ENCODE data around the gene ALG12. TPM values are rescaled to one million over a fixed set of nuclear protein-coding genes. Genes with fewer than 3 reads are reported as not detected.

ALG12 gene
- total and polyA plus RNA-seq, 5 donors from 2014 or later = 12.6 to 18.1 (median 15.5) TPM

DNA sequence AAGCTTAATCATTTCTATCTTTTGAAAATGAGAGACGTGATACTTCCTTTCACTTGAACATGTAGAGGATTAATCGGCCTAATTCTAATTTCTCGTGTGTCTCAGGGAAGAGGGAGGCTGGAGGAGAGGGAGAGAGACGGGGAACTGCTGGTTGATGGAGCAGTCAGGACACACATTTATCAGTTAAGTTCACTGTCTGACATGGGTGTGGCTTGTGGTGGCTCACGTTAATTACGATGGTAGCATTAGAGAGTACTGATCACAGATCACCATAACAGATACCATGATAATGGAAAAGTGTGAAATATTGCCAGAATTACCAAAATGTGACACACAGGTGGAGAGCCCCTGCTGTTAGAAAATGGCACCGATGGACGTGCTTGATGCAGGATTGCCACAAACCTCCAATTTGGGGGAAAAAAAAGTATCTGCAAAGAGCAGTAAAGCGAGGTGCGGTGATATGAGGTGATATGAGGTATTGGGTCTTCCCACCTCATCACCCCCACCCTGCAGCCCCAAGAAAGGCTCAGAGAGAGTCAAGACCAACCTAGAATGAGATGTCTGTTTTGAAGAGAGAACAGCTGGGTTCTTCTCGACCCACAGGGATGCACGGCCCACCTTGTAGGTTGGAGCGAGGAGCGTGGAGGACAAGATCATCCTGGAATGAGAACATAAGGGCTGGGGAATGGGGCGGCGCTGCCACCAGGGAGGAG lies 44.9 kb downstream of the ALG12 start:
- no peak overlapping the region for H3K27ac ChIP-seq (ENCODE audit: insufficient read depth, low read length, poor library complexity, severe bottlenecking)
- Mint-ChIP-seq H3K4me3 (peak overlapping the region in 1 of 4 donors; percentile 33), H3K36me3 (peaks cover 46% of the 10 kb centered on the region), H3K9me3 (peaks cover 0 to 7% (median 4%) of the 10 kb centered on the region in 7 donors), H3K27ac (peak overlapping the region in 2 of 3 donors; percentile 10 to 71), H3K4me1 (peaks cover 25 to 60% (median 45%) of the 10 kb centered on the region in 4 donors), H3K27me3 (peaks cover 11% of the 10 kb centered on the region)
- ATAC-seq (ENCODE audit: low read depth in 2 of 2) (no peak), DNase-seq (no peak)
- H3K4me1 ChIP-seq (ENCODE audit: control insufficient read depth, insufficient read depth, low read length, poor library complexity, severe bottlenecking) = peaks cover 13% of the 10 kb centered on the region
- no peaks in the 10 kb centered on the region for H3K27me3 ChIP-seq (ENCODE audit: control insufficient read depth, insufficient read depth, low read length)
- peaks cover 5% of the 10 kb centered on the region for H3K36me3 ChIP-seq (ENCODE audit: control insufficient read depth, insufficient read depth, low read length)
- H3K9me3 ChIP-seq (ENCODE audit: control insufficient read depth in 2 of 2, low read length in 2 of 2) = peaks cover 0 to 2% of the 10 kb centered on the region in 2 experiments
- no peak overlapping the region for H3K4me3 ChIP-seq (ENCODE audit: low read depth, low read length)

DNA sequence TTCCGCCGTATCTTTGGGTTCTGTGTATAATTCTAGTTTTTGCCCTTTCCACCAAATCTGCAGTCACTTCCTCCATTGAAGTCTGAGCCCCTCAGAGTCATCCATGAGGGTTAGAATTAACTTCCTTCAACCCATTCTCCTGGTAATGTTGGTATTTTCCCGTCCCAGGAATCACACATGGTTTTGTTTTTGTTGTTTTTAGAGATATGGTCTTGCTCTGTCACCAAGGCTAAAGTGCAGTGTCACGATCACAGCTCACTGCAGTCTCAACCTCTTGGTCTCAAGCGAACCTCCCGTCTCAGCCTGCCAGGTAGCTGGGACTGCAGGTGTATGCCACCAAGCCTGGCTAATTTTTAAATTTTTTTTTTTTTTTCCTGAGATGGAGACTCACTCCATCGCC lies 45.9 kb downstream of the ALG12 start:
- Mint-ChIP-seq H3K27me3 (peaks cover 11% of the 10 kb centered on the region), H3K4me1 (peaks cover 35 to 66% (median 50%) of the 10 kb centered on the region in 4 donors), H3K36me3 (peaks cover 45% of the 10 kb centered on the region), H3K4me3 (peak overlapping the region in 1 of 4 donors; percentile 57), H3K9me3 (peaks cover 0 to 9% (median 4%) of the 10 kb centered on the region in 7 donors), H3K27ac (peak overlapping the region in 1 of 3 donors; percentile 54)
- H3K4me1 ChIP-seq (ENCODE audit: control insufficient read depth, insufficient read depth, low read length, poor library complexity, severe bottlenecking) = peaks cover 24% of the 10 kb centered on the region
- no peak overlapping the region for H3K4me3 ChIP-seq (ENCODE audit: low read depth, low read length)
- H3K9me3 ChIP-seq (ENCODE audit: control insufficient read depth in 2 of 2, low read length in 2 of 2) = peaks cover 0 to 2% of the 10 kb centered on the region in 2 experiments
- no peak for DNase-seq
- H3K27me3 ChIP-seq (ENCODE audit: control insufficient read depth, insufficient read depth, low read length) = no peaks in the 10 kb centered on the region
- no peak for ATAC-seq (ENCODE audit: low read depth in 2 of 2)
- no peak overlapping the region for H3K27ac ChIP-seq (ENCODE audit: insufficient read depth, low read length, poor library complexity, severe bottlenecking)
- no peaks in the 10 kb centered on the region for H3K36me3 ChIP-seq (ENCODE audit: control insufficient read depth, insufficient read depth, low read length)

DNA sequence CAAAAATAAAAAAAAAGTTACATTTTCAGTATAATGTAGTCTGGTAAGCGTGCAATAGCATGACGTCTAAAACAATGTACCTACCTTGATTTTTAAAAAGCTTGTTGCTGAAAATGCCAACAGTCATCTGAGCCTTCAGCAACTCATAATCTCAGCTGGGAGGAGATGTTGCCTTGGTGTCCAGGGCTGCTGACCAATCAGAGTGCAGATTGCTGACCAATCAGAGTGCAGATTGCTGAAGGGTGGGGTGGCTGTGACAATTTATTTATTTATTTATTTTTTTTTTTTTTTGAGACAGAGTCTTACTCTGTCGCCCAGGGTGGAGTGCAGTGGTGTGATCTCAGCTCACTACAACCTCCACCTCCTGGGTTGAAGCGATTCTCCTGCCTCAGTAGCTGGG lies 46.8 kb downstream of the ALG12 start:
- Histone ChIP-seq H3K36me3 (ENCODE audit: control insufficient read depth, insufficient read depth, low read length) (no peaks in the 10 kb centered on the region), H3K4me1 (ENCODE audit: control insufficient read depth, insufficient read depth, low read length, poor library complexity, severe bottlenecking) (peaks cover 27% of the 10 kb centered on the region), H3K27me3 (ENCODE audit: control insufficient read depth, insufficient read depth, low read length) (no peaks in the 10 kb centered on the region), H3K4me3 (ENCODE audit: low read depth, low read length) (no peak overlapping the region), H3K27ac (ENCODE audit: insufficient read depth, low read length, poor library complexity, severe bottlenecking) (no peak overlapping the region), H3K9me3 (ENCODE audit: control insufficient read depth in 2 of 2, low read length in 2 of 2) (peaks cover 1 to 4% of the 10 kb centered on the region in 2 experiments)
- no peak overlapping the region for H3K4me3 Mint-ChIP-seq
- peaks cover 11% of the 10 kb centered on the region for H3K27me3 Mint-ChIP-seq
- DNase-seq (no peak), ATAC-seq (ENCODE audit: low read depth in 2 of 2) (no peak)
- H3K4me1 Mint-ChIP-seq = peaks cover 41 to 74% (median 55%) of the 10 kb centered on the region in 4 donors
- H3K9me3 Mint-ChIP-seq = peaks cover 0 to 14% (median 5%) of the 10 kb centered on the region in 7 donors
- H3K27ac Mint-ChIP-seq = no peak overlapping the region
- H3K36me3 Mint-ChIP-seq = peaks cover 48% of the 10 kb centered on the region

DNA sequence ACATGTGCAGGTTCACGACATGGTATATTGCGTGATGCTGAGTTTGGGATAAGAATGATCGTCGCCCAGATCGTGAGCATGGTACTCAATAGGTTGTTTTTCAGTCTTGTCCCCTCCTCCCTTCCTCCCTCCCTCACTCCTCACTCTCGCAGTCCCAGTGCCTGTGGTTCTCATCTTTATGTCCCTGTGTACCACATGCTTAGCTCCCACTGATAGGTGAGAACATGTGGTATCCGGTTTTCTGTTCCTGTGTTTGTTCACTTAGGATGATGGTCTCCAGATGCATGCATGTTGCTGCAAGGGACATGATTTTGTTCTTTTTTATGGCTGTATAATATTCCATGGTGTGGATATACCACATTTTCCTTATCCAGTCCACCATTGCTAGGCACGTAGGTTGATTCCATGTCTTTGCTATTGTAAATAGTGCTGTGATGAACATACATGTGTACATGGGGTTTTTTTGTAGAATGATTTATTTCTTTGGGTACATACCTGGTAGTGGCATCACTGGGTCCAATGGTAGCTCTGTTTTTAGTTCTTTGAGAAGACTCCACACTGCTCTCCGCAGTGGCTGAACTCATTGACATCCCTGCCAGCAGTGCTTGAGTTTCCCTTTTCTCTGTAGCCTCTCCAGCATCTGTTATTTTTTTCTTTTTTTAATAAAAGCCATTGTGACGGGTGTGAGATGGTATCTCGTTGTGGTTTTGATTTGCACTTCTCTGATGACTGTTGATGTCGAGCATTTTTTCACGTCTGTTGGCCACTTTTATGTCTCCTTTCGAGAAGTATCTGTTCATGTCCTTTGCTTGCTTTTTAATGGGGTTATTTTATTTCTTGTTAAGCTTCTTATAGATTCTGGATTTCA lies 48.2 kb downstream of the ALG12 start:
- Mint-ChIP-seq H3K36me3 (peaks cover 54% of the 10 kb centered on the region), H3K27ac (peak overlapping the region; percentile 77 to 84 (median 78)), H3K27me3 (peaks cover 11% of the 10 kb centered on the region), H3K4me1 (peaks cover 42 to 71% (median 58%) of the 10 kb centered on the region in 4 donors), H3K4me3 (peak overlapping the region; percentile 52 to 85 (median 68)), H3K9me3 (peaks cover 0 to 24% (median 5%) of the 10 kb centered on the region in 7 donors)
- Histone ChIP-seq H3K4me1 (ENCODE audit: control insufficient read depth, insufficient read depth, low read length, poor library complexity, severe bottlenecking) (peaks cover 27% of the 10 kb centered on the region), H3K36me3 (ENCODE audit: control insufficient read depth, insufficient read depth, low read length) (no peaks in the 10 kb centered on the region), H3K27ac (ENCODE audit: insufficient read depth, low read length, poor library complexity, severe bottlenecking) (peak overlapping the region; percentile 58), H3K27me3 (ENCODE audit: control insufficient read depth, insufficient read depth, low read length) (no peaks in the 10 kb centered on the region), H3K9me3 (ENCODE audit: control insufficient read depth in 2 of 2, low read length in 2 of 2) (peaks cover 12% of the 10 kb centered on the region in 2 experiments), H3K4me3 (ENCODE audit: low read depth, low read length) (peak overlapping the region; percentile 55)
- peak; percentile 64 to 66 for ATAC-seq (ENCODE audit: low read depth in 2 of 2)
- DNase-seq = peak; percentile 26 to 74 (median 66)

DNA sequence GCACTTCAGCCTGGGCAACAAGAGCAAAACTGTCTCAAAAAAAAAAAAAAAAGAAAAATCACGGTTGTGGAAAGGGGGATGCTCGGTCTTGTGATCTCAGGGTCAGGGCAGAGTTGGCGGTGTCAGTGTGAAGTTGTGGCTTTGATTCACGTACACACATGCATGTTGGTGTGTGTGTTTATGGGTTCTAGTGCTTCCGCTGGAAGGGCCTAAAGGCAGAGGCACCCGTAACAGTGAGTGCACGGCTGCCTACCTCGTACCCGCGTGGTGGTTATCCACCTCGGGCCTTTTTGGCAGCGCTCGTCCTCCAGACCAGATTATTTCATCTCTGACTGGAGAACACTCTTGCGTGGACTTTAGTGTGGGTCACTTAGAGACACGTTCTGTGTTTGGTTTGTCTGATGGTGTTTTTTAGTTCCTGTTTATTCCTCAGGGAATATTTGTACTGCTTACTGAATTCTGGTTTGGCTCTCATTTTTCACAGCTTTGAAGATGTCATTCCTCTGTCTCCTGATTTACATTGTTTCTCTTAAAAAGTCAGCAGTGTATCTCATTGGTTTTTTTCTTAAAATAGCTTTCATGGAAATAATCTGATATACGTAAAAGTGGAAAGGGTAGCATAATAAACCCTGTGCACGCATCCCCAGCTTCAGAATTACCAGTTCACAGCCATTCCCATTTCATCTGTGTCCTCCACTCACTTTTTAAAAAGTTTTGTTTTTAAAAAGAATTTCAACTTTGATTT lies 49.0 kb downstream of the ALG12 start:
- H3K36me3 Mint-ChIP-seq = peaks cover 52% of the 10 kb centered on the region
- no peak overlapping the region for H3K4me3 ChIP-seq (ENCODE audit: low read depth, low read length)
- H3K9me3 Mint-ChIP-seq = peaks cover 0 to 24% (median 5%) of the 10 kb centered on the region in 7 donors
- peak overlapping the region; percentile 35 to 71 (median 65) for H3K27ac Mint-ChIP-seq
- H3K4me1 Mint-ChIP-seq = peaks cover 40 to 68% (median 57%) of the 10 kb centered on the region in 4 donors
- no peaks in the 10 kb centered on the region for H3K27me3 ChIP-seq (ENCODE audit: control insufficient read depth, insufficient read depth, low read length)
- peaks cover 11% of the 10 kb centered on the region for H3K27me3 Mint-ChIP-seq
- H3K36me3 ChIP-seq (ENCODE audit: control insufficient read depth, insufficient read depth, low read length) = no peaks in the 10 kb centered on the region
- peak overlapping the region in 3 of 4 donors; percentile 56 to 66 (median 57) for H3K4me3 Mint-ChIP-seq
- H3K9me3 ChIP-seq (ENCODE audit: control insufficient read depth in 2 of 2, low read length in 2 of 2) = peaks cover 12% of the 10 kb centered on the region in 2 experiments
- peaks cover 27% of the 10 kb centered on the region for H3K4me1 ChIP-seq (ENCODE audit: control insufficient read depth, insufficient read depth, low read length, poor library complexity, severe bottlenecking)
- DNase-seq (no peak), ATAC-seq (ENCODE audit: low read depth in 2 of 2) (no peak)
- no peak overlapping the region for H3K27ac ChIP-seq (ENCODE audit: insufficient read depth, low read length, poor library complexity, severe bottlenecking)

DNA sequence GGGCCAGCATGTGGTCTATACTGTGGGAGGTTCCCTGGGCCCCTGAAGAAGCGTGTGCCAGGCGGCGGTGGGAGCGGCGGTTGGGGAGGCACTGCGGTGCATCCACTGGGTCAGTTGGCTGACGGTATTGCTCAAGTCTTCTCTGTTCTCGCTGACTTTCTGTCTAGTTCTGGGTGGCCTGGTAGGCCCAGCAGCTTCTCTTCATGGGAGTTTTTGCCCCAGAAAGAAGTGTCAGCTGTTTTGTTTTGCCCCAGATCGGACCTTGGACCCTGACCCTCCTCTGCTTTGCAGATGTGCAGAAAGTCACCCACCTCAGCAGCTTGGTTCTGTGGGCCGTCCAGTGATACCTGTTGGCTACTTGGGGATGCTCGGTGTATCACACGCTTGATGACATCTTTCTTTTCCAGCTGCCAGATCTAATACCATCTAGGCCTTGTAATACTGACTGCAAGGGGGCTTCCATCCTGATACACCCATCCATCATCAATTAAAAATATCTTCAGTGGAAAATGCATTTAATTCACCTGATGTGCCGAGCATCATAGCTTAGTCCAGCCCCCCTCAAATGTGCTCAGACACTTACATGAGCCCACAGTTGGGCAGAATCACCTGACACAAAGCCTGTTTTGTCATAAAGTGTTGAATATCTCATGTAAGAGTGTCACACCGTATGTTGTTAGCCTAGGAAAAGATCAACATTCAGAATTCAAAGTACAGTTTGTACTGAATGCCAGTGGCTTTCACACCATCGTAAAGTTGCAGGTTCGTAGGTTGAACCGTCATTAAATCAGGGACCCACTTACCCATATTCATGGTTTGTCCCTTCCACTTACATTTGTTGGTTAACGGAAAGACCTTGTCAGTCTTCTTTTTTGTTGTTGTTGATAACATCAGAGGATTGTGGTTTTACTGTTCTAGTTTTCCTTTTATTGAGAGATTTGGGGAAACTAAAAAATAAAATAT lies 50.7 kb downstream of the ALG12 start:
- no peaks in the 10 kb centered on the region for H3K27me3 ChIP-seq (ENCODE audit: control insufficient read depth, insufficient read depth, low read length)
- H3K27me3 Mint-ChIP-seq = peaks cover 6% of the 10 kb centered on the region
- H3K4me3 ChIP-seq (ENCODE audit: low read depth, low read length) = peak overlapping the region; percentile 56
- peaks cover 45% of the 10 kb centered on the region for H3K36me3 Mint-ChIP-seq
- no peaks in the 10 kb centered on the region for H3K36me3 ChIP-seq (ENCODE audit: control insufficient read depth, insufficient read depth, low read length)
- no peak for ATAC-seq (ENCODE audit: low read depth in 2 of 2)
- peak overlapping the region; percentile 19 for H3K27ac ChIP-seq (ENCODE audit: insufficient read depth, low read length, poor library complexity, severe bottlenecking)
- H3K9me3 Mint-ChIP-seq = peaks cover 0 to 24% (median 5%) of the 10 kb centered on the region in 7 donors
- peak overlapping the region; percentile 42 to 75 (median 59) for H3K4me3 Mint-ChIP-seq
- DNase-seq = peak in 1 of 3 donors; percentile 28
- peaks cover 27% of the 10 kb centered on the region for H3K4me1 ChIP-seq (ENCODE audit: control insufficient read depth, insufficient read depth, low read length, poor library complexity, severe bottlenecking)
- peak overlapping the region; percentile 71 to 91 (median 76) for H3K27ac Mint-ChIP-seq
- H3K9me3 ChIP-seq (ENCODE audit: control insufficient read depth in 2 of 2, low read length in 2 of 2) = peaks cover 12% of the 10 kb centered on the region in 2 experiments
- peaks cover 44 to 68% (median 54%) of the 10 kb centered on the region in 4 donors for H3K4me1 Mint-ChIP-seq
